H1 (cell line): ENCODE results near the gene STXBP4. TPM values are rescaled to one million over a fixed set of nuclear protein-coding genes. Genes with fewer than 3 reads are reported as not detected.

Experiments
- CTCF ChIA-PET: fragments of 300-600 bp; sonication (Branson Sonifier 250); formaldehyde crosslinking; loops from one replicate; lab custom pipeline; 2021; ENCODE audit not compliant: partially characterized antibody; lab: Charles Lee
- POLR2A ChIA-PET: fragments of 300-600 bp; sonication (Branson Sonifier 250); formaldehyde crosslinking; loops from one replicate; lab custom pipeline; 2021; ENCODE audit warnings: inconsistent platforms; ENCODE audit not compliant: partially characterized antibody; lab: Charles Lee
- DNase-seq, 2 experiments: peaks; one replicate each; pipeline versions ENCODE4 v3.0.0 to v3.0.0-alpha.2; 2010 to 2022; ENCODE audit warnings: low spot score in 2 of 2, low read depth in 1 of 2, mixed read lengths in 1 of 2
- FAIRE-seq: peaks from 2 replicates; lab custom pipeline; 2011; peaks lifted over from hg19 to GRCh38; lab: Jason Lieb, UNC
- H2AFZ ChIP-seq: 2 replicates; pipeline ENCODE4 v1.8.1; 2012; ENCODE audit warnings: low read length, inconsistent platforms
- H2AK5ac ChIP-seq: 2 replicates; pipeline ENCODE4 v1.6.1; 2013; ENCODE audit warnings: low read depth, low read length
- H2BK120ac ChIP-seq: replicated peaks from 2 replicates; pipeline ENCODE3; 2013; ENCODE audit warnings: low read depth, low read length, inconsistent platforms
- H2BK12ac ChIP-seq: 2 replicates; pipeline ENCODE4 v1.6.1; 2013; ENCODE audit warnings: low read depth, low read length
- H2BK15ac ChIP-seq: 2 replicates; pipeline ENCODE4 v1.6.1; 2013; ENCODE audit warnings: low read length
- H2BK20ac ChIP-seq: 2 replicates; pipeline ENCODE4 v1.6.1; 2013; ENCODE audit warnings: low read length
- H2BK5ac ChIP-seq: 2 replicates; pipeline ENCODE4 v1.6.1; 2013; ENCODE audit warnings: low read depth, low read length
- H3K14ac ChIP-seq: 2 replicates; pipeline ENCODE4 v1.6.1; 2013; ENCODE audit warnings: inconsistent platforms; ENCODE audit not compliant: insufficient read length
- H3K18ac ChIP-seq: 2 replicates; pipeline ENCODE4 v1.6.1; 2013; ENCODE audit warnings: low read length; ENCODE audit errors: extremely low read depth
- H3K23ac ChIP-seq: 2 replicates; pipeline ENCODE4 v1.6.1; 2013; ENCODE audit warnings: inconsistent platforms; ENCODE audit not compliant: insufficient read length
- H3K23me2 ChIP-seq: 2 replicates; pipeline ENCODE4 v1.6.1; 2013; ENCODE audit warnings: low read depth, low read length
- H3K27ac ChIP-seq: 2 replicates; pipeline ENCODE4 v1.6.1; 2011; ENCODE audit warnings: low read depth, low read length, inconsistent platforms
- H3K27me3 ChIP-seq, 4 experiments: replicated peaks in 1 of 4; 1 replicate in 1 of 4; 2 replicates in 3 of 4; pipeline versions ENCODE4 v1.6.1 to v1.8.1; 2011 to 2013; ENCODE audit warnings: low read length in 3 of 4, mild to moderate bottlenecking in 3 of 4, inconsistent platforms in 2 of 4, mixed read lengths in 2 of 4, moderate library complexity in 1 of 4; ENCODE audit not compliant: control insufficient read depth in 3 of 4, insufficient read depth in 3 of 4; ENCODE audit errors: extremely low read depth in 1 of 4
- H3K36me3 ChIP-seq, 4 experiments: 2 replicates each; pipeline versions ENCODE4 v1.6.1 to v1.8.1; 2011 to 2013; ENCODE audit warnings: mild to moderate bottlenecking in 4 of 4, low read length in 3 of 4, moderate library complexity in 2 of 4, control low read depth in 1 of 4, inconsistent platforms in 1 of 4; ENCODE audit not compliant: insufficient read depth in 4 of 4, control insufficient read depth in 2 of 4
- H3K4ac ChIP-seq: replicated peaks from 2 replicates; pipeline ENCODE3; 2013; ENCODE audit warnings: low read length, low read depth, mixed read lengths, inconsistent platforms; ENCODE audit not compliant: insufficient read length
- H3K4me1 ChIP-seq, 4 experiments: replicated peaks in 1 of 4; 1 replicate in 1 of 4; 2 replicates in 3 of 4; pipeline versions ENCODE4 v1.6.1 to v1.8.1; 2011 to 2013; ENCODE audit warnings: low read length in 3 of 4, inconsistent platforms in 2 of 4, mixed read lengths in 1 of 4; ENCODE audit not compliant: insufficient read depth in 4 of 4, control insufficient read depth in 3 of 4
- H3K4me2 ChIP-seq, 2 experiments: 2 replicates each; pipeline versions ENCODE4 v1.6.1 to v1.8.1; 2011 to 2013; ENCODE audit warnings: low read depth in 2 of 2, low read length in 2 of 2, control low read depth in 1 of 2, inconsistent platforms in 1 of 2, mild to moderate bottlenecking in 1 of 2; ENCODE audit not compliant: insufficient read depth in 1 of 2
- H3K4me3 ChIP-seq, 4 experiments: fragments of 200-600, 300-600 bp in 1 of 4; sonication (generic), shearing (Covaris generic), sonication (Bioruptor Twin) in 1 of 4; 2 replicates each; pipeline versions ENCODE4 v1.5.1 to v1.8.1; 2011 to 2016; ENCODE audit warnings: low read length in 4 of 4, low read depth in 3 of 4, control low read depth in 2 of 4, inconsistent platforms in 2 of 4, mild to moderate bottlenecking in 2 of 4, mixed read lengths in 1 of 4, moderate library complexity in 1 of 4; ENCODE audit not compliant: insufficient read depth in 2 of 4; ENCODE audit errors: extremely low read depth in 1 of 4
- H3K56ac ChIP-seq: replicated peaks from 2 replicates; pipeline ENCODE3; 2013; ENCODE audit warnings: low read depth, mild to moderate bottlenecking, mixed read lengths, low read length, inconsistent platforms; ENCODE audit not compliant: insufficient read length
- H3K79me1 ChIP-seq: 2 replicates; pipeline ENCODE4 v1.6.1; 2013; ENCODE audit warnings: low read depth, low read length, control low read depth
- H3K79me2 ChIP-seq, 2 experiments: 2 replicates each; pipeline versions ENCODE4 v1.6.1 to v1.8.1; 2012 to 2013; ENCODE audit warnings: low read length in 2 of 2, mild to moderate bottlenecking in 2 of 2, inconsistent platforms in 1 of 2; ENCODE audit not compliant: insufficient read depth in 2 of 2, control insufficient read depth in 1 of 2
- H3K9ac ChIP-seq, 4 experiments: replicated peaks in 1 of 4; 1 replicate in 1 of 4; 2 replicates in 3 of 4; pipeline versions ENCODE4 v1.6.1 to v1.8.1; 2011 to 2013; ENCODE audit warnings: low read depth in 3 of 4, low read length in 3 of 4, control low read depth in 2 of 4, mild to moderate bottlenecking in 2 of 4, moderate library complexity in 2 of 4, inconsistent platforms in 1 of 4; ENCODE audit errors: extremely low read depth in 1 of 4
- H3K9me3 ChIP-seq, 2 experiments: 2 replicates each; pipeline versions ENCODE4 v1.6.1 to v1.8.1; 2012 to 2013; ENCODE audit warnings: mild to moderate bottlenecking in 2 of 2, moderate library complexity in 2 of 2, control low read depth in 1 of 2, inconsistent platforms in 1 of 2, low read depth in 1 of 2, low read length in 1 of 2, mixed read lengths in 1 of 2; ENCODE audit not compliant: insufficient read depth in 2 of 2
- H4K20me1 ChIP-seq, 2 experiments: replicated peaks in 1 of 2; 2 replicates each; pipeline versions ENCODE3 to v1.8.1; 2011 to 2013; ENCODE audit warnings: inconsistent platforms in 2 of 2, low read length in 2 of 2, mild to moderate bottlenecking in 1 of 2; ENCODE audit not compliant: insufficient read depth in 2 of 2, control insufficient read depth in 1 of 2
- H4K5ac ChIP-seq: 2 replicates; pipeline ENCODE4 v1.6.1; 2013; ENCODE audit warnings: low read length, low read depth, mixed read lengths, inconsistent platforms; ENCODE audit not compliant: insufficient read length
- H4K8ac ChIP-seq: 2 replicates; pipeline ENCODE4 v1.8.0; 2013; ENCODE audit warnings: mild to moderate bottlenecking, moderate library complexity, low read length, inconsistent platforms; ENCODE audit not compliant: insufficient read depth; ENCODE audit errors: extremely low read depth
- H4K91ac ChIP-seq: replicated peaks from 2 replicates; pipeline ENCODE3; 2013; ENCODE audit warnings: low read length, mixed read lengths, inconsistent platforms; ENCODE audit not compliant: insufficient read length
- CTCF ChIP-seq, 3 experiments: IDR thresholded peaks; 1 replicate in 2 of 3; 2 replicates in 1 of 3; pipeline versions ENCODE4 v1.5.1 to v1.6.1; 2011; ENCODE audit warnings: low read length in 3 of 3, mild to moderate bottlenecking in 3 of 3, inconsistent platforms in 2 of 3, low read depth in 1 of 3, moderate library complexity in 1 of 3; ENCODE audit not compliant: insufficient read depth in 1 of 3; ENCODE audit errors: control extremely low read depth in 1 of 3
- HDAC2 ChIP-seq, 2 experiments: fragments of 300-600 bp in 1 of 2; sonication (generic) in 1 of 2; IDR thresholded peaks; 2 replicates each; pipeline ENCODE4 v1.6.1; 2011 to 2012; ENCODE audit warnings: low read depth in 2 of 2, low read length in 2 of 2, mild to moderate bottlenecking in 2 of 2, moderate library complexity in 2 of 2, borderline replicate concordance in 1 of 2, inconsistent platforms in 1 of 2
- WGBS, 2 experiments: shearing (Covaris generic) in 1 of 2; methylation state at CpG; one replicate each; pipeline versions ENCODE4 v1.1.6 to v1.1.7; 2013 to 2015; ENCODE audit warnings: low lambda C conversion rate in 2 of 2, mixed read lengths in 2 of 2, inconsistent platforms in 1 of 2, low coverage in 1 of 2, missing lambda C conversion rate in 1 of 2; ENCODE audit not compliant: insufficient replicate concordance in 2 of 2, insufficient coverage in 1 of 2, insufficient read length in 1 of 2; ENCODE audit errors: extremely low coverage in 1 of 2, missing lambda C conversion rate in 1 of 2; 5-methylcytosine and 5-hydroxymethylcytosine counted together
- polyA plus RNA-seq, 7 experiments: library from polyadenylated mRNA; depleted of rRNA in 3 of 7; stranded (reverse) in 5 of 7; unstranded in 2 of 7; fragments of >200 nt in 5 of 7; fragments of 200-250 nt in 2 of 7; gene quantifications; 1 replicate in 5 of 7; 2 replicates in 1 of 7; 4 replicates in 1 of 7; pipeline versions ENCODE4 v1.2.1 to v1.2.3, GENCODE V29; 2011 to 2013; ENCODE audit warnings: missing spikeins in 2 of 7, mixed read lengths in 2 of 7
- total RNA-seq: library from RNA; stranded (reverse); fragmentation: NEBNext Ultra II Directional; extraction: Animal tissue kit (Norgen Biotek cat#: 25700); gene quantifications from 2 replicates; pipeline ENCODE4 v1.2.1, GENCODE V29; 2021

Gene STXBP4
- total and polyA plus RNA-seq, 2 of the 8 experiments (the other 6 are each of a cell fraction or from before 2014, with no cell fraction given) = 3.2 to 18.5 TPM

- POLR2A ChIA-PET = no interaction called here
- TF ChIP-seq CTCF (IDR thresholded peaks at IDR 0.05; ENCODE audit: control extremely low read depth in 1 of 3, insufficient read depth in 1 of 3, low read depth in 1 of 3, low read length in 3 of 3) (no peak), HDAC2 (IDR thresholded peaks at IDR 0.05; ENCODE audit: borderline replicate concordance in 1 of 2, low read depth in 2 of 2, low read length in 2 of 2) (no peak)
Observed at GRCh38 chr17:54937018-54937417, 31.5 kb upstream of the STXBP4 start.

More at GRCh38 chr17:54937018-54937417, 31.5 kb upstream of the STXBP4 start:
- DNase-seq (no peak), FAIRE-seq (no peak)
- H3K56ac ChIP-seq = no peak overlapping the region
- H2BK12ac ChIP-seq = no peak overlapping the region
- no peak overlapping the region for H4K5ac ChIP-seq
- H2AK5ac ChIP-seq = no peak overlapping the region
- no peak overlapping the region for H3K4me3 ChIP-seq
- H4K91ac ChIP-seq = no peak overlapping the region
- no peak overlapping the region for H3K23ac ChIP-seq
- H3K36me3 ChIP-seq = peaks cover 25 to 68% (median 62%) of the 10 kb centered on the region in 4 experiments
- H3K18ac ChIP-seq = no peak overlapping the region
- H3K4me2 ChIP-seq = no peak overlapping the region
- CTCF ChIA-PET = no interaction called here
- no peak overlapping the region for H2BK15ac ChIP-seq
- no peak overlapping the region for H2BK120ac ChIP-seq
- no peak overlapping the region for H3K9ac ChIP-seq
- no peaks in the 10 kb centered on the region for H3K27me3 ChIP-seq
- 91% methylated on average over 5 of the region's 5 CpGs; no CpG with 5 or more reads in 1 of the 2 experiments for WGBS, 2 experiments
- no peaks in the 10 kb centered on the region for H3K9me3 ChIP-seq
- H2AFZ ChIP-seq = no peak overlapping the region
- H3K14ac ChIP-seq = no peak overlapping the region
- no peaks in the 10 kb centered on the region for H3K23me2 ChIP-seq
- no peaks in the 10 kb centered on the region for H3K4me1 ChIP-seq
- H2BK5ac ChIP-seq = no peak overlapping the region
- no peaks in the 10 kb centered on the region for H4K20me1 ChIP-seq
- no peaks in the 10 kb centered on the region for H3K79me2 ChIP-seq
- H4K8ac ChIP-seq = no peak overlapping the region
- H3K4ac ChIP-seq = no peak overlapping the region
- no peak overlapping the region for H3K27ac ChIP-seq
- H2BK20ac ChIP-seq = no peak overlapping the region
- H3K79me1 ChIP-seq = no peaks in the 10 kb centered on the region
